CD4-positive, alpha-beta T cell treated with Interleukin-17A for 4 hours (primary cell): ENCODE data around the gene STAB1.

ENCODE experiments used
- DNase-seq: peaks from one replicate; pipeline ENCODE4 v3.0.0-alpha.2; 2020; ENCODE audit warnings: mixed read lengths

Gene STAB1

GRCh38 chr3:52494886-52495495 is at the start of gene STAB1:
STAB1 (plus strand) TSS chr3:52495338; CDS start chr3:52495414, 76 bp downstream.
- no peak for DNase-seq

DNA sequence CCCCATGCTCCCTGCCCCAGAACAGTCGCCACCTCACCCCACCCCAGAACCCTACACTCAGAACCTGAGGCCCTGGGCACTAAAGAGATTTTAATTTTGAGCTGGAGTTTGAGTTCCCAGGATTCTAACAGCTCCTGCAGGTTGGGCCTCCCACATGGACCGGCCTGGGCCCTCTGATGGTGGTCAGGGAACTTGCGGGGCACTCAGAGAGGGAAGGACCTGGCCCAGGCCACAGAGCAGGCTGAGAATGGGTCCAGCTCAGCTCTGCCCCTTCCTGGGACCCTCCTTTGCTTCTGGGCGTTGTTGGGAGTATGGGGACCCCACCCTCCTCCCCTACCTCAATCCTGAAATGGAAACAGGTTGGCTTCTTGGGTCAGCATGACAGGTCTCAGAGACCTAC is 49.1 kb upstream of the STAB1 start:
- DNase-seq: no peak

DNA sequence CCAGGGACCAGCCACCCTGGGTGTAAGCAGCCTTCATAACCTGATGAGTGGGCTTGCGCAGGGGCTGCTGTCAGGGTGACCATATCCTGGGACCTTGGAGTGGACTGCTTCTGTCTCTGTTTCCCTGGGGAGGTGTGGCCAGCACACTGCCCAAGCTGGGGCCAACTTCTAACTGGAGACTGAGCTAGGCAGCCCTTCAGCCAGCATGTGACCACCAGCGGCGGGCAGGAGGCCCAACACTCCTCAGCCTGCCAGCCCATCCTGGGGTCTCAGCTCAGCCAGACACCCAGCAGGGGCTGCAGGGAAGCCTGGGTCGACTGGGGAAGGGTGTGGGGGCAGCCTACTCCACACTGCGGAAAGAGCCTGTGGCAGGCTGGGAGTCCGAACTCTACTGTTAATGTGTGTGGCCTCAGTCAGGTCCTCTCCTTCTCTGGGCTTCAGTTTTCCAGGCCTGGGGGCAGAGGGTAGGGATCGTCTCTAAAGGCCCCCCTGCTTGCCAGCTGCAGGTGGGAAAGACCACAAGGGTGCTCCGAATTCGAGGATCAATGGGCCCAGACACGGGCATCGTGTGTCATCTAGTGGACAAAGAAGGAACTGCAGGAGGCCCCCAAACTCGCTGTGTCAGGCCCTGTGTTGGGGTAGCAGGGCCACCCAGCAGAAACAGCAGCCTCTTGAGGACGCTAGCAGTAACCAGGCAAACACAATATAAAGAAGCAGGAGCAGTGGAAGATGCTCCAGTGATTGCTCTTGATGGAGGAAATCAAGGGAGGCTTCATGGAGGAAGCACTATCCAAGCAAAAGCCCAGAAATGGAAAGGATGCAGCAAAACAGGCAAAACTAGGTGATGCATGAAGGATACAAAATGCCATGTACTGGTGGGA is 48.3 kb upstream of the STAB1 start:
- DNase-seq: peak; percentile 80

- no peak for DNase-seq
Observed at GRCh38 chr3:52447512-52448355, 47.4 kb upstream of the STAB1 start.

DNA sequence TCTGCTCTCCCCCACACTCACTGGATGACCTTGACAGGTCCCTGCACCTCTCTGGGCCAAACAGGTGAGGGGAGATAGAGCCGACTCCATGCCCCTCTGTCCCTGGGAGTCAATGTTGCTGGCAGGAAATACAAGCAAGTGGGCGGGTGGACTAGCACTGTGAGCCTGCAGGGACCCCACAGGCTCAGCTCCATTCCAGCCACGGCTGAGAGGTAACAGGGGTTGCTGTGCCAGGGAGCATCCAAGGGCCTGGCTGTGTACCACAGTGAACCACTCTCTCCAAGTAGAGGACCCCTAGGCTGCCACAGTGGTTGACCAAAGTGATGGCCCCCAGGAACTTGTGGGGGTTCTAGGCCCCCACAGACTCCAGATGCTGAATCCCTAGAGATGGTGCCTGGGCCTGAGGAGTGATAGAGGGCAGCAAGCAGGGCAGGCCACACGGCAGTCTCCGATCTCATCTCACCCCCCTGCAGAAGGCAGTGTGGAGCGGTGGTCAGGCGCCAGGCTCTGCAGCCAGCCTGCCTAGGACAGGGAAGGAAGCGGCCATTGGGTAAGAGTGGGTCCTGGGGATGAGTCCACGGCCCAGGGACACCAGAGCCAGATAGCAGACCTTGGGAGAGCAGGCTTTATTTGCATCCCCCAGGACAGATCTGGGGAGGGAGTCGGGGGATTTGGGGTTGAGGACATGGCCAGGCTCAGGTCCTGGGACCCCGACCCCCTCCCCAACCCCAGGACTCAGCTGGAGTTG is 44.5 kb upstream of the STAB1 start:
- no peak for DNase-seq

DNA sequence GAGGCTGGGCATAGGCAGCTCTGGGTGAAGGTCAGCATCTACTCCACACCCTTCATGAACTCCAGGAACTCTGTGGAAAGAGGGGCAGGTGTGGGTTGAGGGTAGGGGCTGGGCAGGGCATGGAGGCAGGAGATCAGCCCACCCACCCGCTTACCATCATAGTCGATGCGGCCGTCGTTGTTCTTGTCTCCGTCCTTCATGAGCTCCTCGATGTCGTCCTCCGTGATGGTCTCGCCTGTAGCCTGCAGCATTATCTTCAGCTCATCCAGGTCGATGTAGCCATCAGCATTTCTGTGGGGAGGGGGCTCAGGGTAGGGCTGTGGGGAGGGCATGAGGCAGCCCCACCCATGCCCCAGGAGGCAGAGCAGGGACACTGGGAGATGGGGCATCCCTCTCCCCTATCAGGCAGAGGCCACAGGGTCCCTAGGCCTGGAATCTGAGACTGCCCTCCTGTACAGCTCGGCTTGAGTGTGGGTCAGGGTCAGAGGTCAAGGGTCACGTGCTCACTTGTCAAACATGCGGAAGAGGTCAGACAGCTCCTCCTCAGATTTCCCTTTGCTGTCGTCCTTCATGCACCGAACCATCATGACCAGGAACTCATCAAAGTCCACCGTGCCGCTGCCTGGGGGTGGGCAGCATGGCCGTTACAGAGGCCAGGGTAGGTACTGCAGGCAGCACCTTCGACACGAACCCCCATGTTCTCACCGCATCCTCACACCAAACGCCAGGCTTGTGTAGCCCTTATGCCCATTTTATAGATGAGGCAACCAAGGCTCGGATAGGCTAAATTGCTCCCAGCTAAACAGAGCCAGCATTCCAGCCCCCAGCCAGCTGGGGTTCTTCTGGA is 43.7 kb upstream of the STAB1 start:
- DNase-seq: no peak

GRCh38 chr3:52452126-52452525 is 43.0 kb upstream of the STAB1 start:
- DNase-seq: no peak

DNA sequence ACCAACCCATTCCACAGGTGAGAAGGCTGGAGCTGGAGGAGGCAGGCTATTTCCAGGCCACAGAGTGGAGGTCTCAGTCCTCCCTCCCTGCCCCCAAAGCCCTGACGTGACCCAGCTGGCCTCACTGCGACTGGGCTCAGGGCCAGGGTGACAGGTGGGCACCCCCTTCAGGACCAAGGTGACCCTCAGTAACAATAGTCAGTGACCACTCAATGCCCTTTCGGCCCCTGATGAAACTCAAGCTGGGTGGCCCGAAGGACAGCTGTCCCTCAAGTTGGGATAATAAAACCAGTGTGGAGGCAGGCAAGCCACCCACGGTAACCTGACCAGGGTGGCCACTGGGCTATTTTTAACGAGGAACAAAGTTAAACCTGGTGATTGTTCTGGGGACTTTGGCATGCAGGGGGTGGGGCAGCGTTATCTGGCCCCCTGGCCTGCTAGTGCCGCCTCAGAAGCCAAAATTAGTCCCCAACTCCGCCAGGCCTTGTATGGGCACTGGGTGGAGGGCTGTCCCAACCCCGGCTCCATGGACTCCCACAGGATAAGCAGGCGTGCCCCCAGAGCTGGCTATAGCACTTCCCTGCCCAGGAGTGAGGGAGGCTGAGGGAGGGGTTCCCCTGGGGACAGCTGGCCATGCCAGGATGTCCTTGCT is 42.4 kb upstream of the STAB1 start:
- no peak for DNase-seq

DNA sequence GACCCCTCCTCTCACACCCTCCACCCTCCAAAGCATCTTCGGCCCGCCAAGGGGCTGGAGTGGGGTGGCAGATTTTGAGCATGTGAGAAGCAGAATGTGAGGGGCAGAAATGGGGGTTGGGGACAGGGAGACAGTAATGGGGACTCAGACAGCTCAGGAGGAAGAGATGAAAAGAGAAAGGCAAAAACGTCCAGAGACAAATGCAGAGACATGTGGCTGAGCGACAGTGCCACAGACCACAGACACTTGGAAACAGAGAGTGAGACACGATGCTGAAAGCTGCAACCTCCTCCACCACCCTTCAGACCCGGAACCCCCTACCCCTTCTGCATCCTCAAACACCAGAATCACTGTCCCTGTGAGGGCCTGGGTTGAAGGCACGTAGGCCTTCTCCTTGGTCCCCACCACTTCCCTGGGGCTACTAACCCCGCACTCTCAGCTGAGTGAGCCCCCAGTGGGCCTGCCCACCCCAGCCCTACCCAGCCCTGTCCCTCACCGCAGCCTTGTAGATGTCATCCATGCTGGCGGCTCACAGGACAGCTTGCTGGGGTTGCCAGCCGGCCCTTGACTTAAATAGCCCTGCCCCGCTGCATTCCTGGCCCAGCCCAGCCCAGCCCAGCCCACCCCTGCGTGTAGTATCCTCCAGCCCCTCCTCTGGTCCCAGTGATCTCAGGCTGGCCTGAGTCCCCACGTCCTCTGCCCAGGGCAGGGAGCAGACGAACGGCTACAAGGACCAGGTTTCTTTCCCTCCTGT is 41.5 kb upstream of the STAB1 start, which contains the start of gene TNNC1:
Gene TNNC1, minus strand, starts transcription at position 546 of the 754 bp plus-strand sequence. Its CDS starts 26 bp downstream, at position 520.
- no peak for DNase-seq

DNA sequence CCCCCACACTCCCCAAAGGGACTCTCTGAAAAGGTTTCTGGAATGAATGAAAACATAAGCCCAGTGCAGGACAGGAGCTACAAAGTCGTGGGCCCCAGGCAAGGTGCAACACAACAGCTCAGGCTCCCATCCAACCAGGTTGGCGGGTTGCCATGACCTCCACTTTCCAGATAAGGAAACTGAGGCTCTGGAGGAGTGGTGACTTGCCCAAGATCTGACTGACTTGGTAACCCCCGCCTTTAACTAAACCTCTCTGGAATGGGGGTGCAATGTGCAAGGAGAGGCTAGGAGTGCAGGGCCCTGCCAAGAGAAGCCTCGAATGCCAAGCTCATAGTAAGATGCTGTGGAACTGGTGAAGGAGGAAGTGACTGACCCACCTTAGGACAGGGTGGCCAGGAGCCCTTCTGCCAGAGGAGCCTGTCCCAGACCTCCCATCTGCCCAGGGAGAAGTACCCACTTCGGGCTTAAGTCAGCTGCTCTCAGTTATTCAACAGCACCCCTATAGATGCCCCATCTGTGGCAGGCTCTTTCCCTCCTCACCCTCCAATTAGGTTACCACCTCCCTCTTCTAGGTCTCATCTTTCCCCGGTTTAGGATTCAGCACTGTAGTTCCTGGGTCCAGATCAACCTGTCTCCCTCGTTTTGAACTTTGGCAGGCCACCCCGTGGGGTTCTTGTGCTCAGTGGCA is 40.7 kb upstream of the STAB1 start:
- no peak for DNase-seq

- peak; percentile 33 for DNase-seq
Observed at GRCh38 chr3:52454938-52455282, 40.2 kb upstream of the STAB1 start.

DNA sequence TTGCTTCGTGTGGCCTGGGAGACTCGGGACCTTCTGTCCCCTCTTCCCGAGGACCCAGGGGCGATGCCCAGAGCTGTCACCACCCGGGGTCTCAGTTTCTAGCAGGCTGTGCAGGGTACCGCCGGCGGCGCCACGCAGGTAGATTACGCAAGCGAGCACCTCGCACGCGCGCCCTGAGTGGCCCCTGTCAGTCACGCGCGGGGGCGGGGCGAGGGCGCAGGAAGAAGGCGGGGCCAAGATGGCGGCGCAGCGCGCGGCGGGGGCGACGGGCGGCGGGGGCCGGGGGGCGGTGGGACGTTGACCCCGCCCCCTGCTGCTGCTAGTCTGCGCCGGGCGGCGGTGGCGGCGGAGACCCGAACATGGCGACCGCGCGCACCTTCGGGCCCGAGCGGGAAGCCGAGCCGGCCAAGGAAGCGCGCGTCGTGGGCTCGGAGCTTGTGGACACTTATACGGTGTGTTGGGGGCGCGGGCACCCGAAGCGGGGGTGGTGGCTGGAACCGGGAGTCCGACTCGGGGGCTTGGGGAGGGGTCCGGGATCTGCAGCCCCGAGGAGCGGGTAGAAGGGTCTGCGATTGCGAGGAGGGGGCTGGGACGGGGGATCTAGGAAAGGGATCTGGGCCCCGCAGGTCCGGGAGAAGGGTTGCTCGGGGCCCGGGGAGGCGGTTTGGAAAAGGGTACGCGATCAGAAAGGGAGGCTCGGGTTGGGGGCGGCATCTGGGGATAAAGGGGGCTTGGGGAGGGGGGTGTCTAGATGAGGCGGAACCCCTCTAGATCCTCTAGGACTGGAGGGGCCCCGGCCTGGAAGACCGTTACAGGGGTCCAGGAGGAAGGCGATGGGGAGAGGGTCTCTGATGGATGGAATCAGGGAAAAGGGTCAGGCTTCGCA is 39.6 kb upstream of the STAB1 start, which contains the start of gene NISCH:
Gene NISCH, plus strand, starts transcription at position 322 of the 886 bp plus-strand sequence. Its CDS starts 38 bp downstream, at position 360.
- peak; percentile 98 for DNase-seq

DNA sequence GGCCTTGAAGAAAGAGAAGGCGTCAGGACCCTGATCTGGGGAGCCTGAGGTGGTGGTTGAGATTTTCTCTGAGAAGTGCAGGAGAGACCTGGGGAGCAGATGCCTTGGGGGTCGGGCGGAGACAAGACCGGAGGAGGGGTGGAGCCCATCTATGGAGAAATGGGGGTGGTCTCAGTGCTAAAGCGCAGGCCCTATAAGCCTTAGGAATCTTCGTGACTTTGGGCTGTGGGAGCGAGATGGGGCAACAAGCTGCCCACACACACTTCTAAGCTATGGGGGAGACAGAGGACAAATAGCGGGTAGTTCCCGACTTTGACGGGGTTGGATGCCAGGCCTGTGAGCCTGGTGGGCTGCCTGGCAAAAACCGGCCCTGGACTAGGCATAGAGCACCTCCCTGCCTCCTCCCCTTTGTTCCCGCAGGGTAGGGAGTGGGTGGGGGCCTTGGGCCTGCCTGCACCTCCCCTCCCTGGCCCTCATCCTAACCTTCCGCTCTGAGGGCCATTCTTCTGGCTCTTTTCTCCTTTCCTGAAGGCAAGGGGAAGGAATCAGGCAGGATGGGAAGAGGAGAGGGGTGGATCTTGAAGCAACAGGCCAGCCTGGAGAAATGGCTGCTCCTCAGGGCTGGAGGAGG is 38.9 kb upstream of the STAB1 start:
- DNase-seq: no peak

DNA sequence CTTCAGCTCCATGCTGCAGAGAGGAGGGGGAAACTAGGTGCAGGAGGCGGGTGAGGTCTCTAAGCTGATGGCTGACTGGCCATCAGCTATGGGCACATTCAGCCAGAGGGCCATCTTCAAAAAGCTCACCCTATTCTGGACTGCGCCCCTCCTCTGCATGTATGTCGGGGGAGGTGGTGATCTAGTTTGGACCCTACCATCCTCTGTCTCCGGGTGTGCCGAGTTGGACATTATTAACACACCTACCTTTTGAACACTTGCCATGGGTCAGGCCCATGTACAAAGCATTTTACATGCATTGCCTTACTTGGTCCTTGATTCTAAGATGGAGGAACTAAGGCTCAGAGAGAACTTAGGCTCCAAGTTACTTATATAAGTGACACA is 38.3 kb upstream of the STAB1 start:
- DNase-seq: no peak

DNA sequence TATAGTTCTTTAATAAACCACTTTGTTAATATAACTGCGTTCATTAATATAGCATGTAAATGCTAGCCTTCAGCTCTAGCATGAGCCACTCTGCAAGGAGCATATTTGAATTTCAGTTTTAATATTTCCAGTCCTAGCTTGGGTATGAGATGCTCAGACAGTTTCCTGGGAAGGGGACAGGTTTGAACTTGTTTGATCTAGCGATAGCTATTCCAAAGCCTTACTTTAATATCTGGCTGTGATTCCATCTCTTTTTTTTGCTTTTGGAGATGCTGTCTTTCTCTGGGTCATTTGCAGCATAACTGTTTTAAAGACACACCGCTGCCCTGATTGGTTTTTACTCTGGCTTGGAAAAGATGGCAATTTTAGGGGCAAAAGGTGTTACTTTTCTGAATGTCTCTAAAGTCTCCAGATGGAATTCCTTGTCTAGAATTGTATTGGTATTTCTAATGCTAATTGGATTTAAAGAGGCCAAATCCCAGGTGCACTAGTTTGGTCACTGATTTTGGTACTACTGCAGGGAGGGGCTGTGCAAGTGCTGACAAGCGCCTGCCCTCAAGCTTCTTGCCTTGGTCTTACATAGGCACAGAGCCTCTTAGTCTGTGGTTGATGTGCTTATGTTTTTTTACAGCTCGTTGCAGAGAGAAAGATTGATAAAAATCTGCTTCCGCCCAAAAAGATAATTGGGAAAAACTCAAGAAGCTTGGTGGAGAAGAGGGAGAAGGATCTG is 36.9 kb upstream of the STAB1 start:
- no peak for DNase-seq

DNA sequence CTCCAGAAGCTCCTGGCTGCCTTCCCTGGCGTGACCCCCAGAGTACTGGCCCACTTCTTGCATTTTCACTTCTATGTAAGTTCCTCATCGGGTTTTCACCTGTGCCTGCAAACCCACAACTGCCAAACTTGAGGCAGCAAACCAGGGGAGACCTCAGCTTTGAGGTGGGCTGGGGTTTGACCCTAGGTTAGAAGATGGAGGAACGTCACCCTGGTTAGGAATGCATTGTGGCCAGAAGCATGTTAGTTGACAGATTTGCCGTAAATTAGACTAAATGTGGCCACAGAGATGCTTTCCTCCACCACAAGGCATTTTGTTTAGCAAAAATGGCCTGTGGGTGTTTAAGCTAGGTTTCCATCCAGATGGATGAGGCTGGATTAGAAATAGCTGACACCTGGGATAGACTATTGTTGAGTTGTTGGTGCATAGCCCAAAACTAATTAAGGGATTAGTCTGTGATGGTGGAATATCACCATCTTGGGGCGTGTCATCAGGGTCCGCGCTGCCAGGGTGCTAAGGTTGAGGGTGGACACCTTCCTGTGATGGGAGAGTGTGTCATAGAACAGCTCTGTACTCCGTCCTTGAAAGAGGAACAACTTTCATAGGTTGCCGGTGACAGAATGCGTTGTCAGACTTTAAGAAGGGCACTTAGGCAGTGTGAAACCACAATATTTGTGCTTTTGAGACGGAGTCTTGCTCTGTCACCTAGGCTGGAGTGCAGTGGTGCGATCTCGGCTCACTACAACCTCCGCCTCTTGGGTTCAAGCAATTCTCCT is 36.2 kb upstream of the STAB1 start:
- DNase-seq: no peak

DNA sequence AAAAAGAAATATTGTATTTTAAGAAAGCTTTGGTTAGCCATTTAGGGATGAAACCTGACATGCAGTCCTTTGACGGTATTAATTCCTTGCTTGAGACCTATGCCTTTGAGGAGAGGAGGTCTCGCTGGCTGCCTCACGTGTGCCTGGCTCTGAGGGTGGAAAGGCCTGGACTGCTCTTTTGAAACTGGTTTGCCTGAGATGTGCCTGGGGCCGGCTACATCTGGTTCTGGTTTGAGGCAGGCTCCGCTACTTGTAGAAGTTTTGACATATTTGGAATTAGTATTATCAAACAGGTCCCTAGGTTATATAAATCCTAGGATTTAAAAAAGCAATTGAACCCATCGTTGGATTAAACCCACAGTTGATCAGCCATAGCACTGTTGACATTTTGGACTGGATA is 33.3 kb upstream of the STAB1 start:
- no peak for DNase-seq
